Neural cell (in vitro differentiated cells): Measurements from ENCODE around the gene RAD51B.

Experiments used
- EP300 ChIP-seq: fragments of 450-650 bp; conservative IDR thresholded peaks from 2 replicates; pipeline ENCODE4 v1.6.1; 2014; ENCODE audit warnings: antibody characterized with exemption, mild to moderate bottlenecking, moderate library complexity; ENCODE audit not compliant: poor library complexity, severe bottlenecking
- MXI1 ChIP-seq: fragments of 450-650 bp; conservative IDR thresholded peaks from 2 replicates; pipeline ENCODE4 v1.6.1; 2014; ENCODE audit warnings: antibody characterized with exemption, mild to moderate bottlenecking; ENCODE audit not compliant: poor library complexity, severe bottlenecking
- TF ChIP-seq, protein P1 (sequence below): fragments of 450-650 bp; IDR thresholded peaks from 2 replicates; pipeline ENCODE4 v1.5.1; 2014; ENCODE audit warnings: antibody characterized with exemption, mild to moderate bottlenecking, moderate library complexity; ENCODE audit not compliant: poor library complexity, severe bottlenecking

- no peak for TF ChIP-seq MXI1
- TF ChIP-seq, protein P1, sequence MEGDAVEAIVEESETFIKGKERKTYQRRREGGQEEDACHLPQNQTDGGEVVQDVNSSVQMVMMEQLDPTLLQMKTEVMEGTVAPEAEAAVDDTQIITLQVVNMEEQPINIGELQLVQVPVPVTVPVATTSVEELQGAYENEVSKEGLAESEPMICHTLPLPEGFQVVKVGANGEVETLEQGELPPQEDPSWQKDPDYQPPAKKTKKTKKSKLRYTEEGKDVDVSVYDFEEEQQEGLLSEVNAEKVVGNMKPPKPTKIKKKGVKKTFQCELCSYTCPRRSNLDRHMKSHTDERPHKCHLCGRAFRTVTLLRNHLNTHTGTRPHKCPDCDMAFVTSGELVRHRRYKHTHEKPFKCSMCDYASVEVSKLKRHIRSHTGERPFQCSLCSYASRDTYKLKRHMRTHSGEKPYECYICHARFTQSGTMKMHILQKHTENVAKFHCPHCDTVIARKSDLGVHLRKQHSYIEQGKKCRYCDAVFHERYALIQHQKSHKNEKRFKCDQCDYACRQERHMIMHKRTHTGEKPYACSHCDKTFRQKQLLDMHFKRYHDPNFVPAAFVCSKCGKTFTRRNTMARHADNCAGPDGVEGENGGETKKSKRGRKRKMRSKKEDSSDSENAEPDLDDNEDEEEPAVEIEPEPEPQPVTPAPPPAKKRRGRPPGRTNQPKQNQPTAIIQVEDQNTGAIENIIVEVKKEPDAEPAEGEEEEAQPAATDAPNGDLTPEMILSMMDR: no peak
- no peak for TF ChIP-seq EP300
Observed at GRCh38 chr14:68506021-68506644, 686.6 kb downstream of the RAD51B start.
